Activated CD4-positive, alpha-beta T cell treated with anti-CD3 and anti-CD28 coated beads for 36 hours (primary cell): Measurements from ENCODE around the gene MTRFR. TPM values are rescaled to one million over a fixed set of nuclear protein-coding genes. Genes with fewer than 3 reads are reported as not detected.
"Not testable (repeated sequence)": the region's sequence is repeated elsewhere in the genome, so short reads cannot be mapped to it uniquely, and the experiment has no call there.

ENCODE experiments used
- ATAC-seq: fragments of 200-7000 bp; cut with Tn5 transposase; one replicate; pipeline ENCODE4 v1.10.0; 2021; ENCODE audit warnings: mild to moderate bottlenecking, moderate library complexity
- CTCF ChIA-PET: fragments of 350-600 bp; sonication (Branson Sonifier 250); formaldehyde crosslinking; loops from one replicate; lab custom pipeline; 2021; ENCODE audit warnings: antibody characterized with exemption; lab: Charles Lee
- POLR2A ChIA-PET: fragments of 350-600 bp; sonication (Branson Sonifier 250); formaldehyde crosslinking; loops from one replicate; lab custom pipeline; 2021; ENCODE audit warnings: antibody characterized with exemption, inconsistent platforms; lab: Charles Lee
- DNase-seq: peaks from one replicate; pipeline ENCODE4 v3.0.0-alpha.2; 2020
- H3K27ac Mint-ChIP-seq: one replicate; pipeline ENCODE4 v1.8.0; 2021; ENCODE audit warnings: mixed read lengths
- H3K27me3 Mint-ChIP-seq: one replicate; pipeline ENCODE4 v1.8.0; 2021; ENCODE audit warnings: mixed read lengths
- H3K36me3 Mint-ChIP-seq: one replicate; pipeline ENCODE4 v1.8.0; 2021; ENCODE audit warnings: low read depth, mixed read lengths
- H3K4me1 Mint-ChIP-seq: one replicate; pipeline ENCODE4 v1.8.0; 2021; ENCODE audit warnings: mixed read lengths
- H3K4me3 Mint-ChIP-seq: one replicate; pipeline ENCODE4 v1.8.0; 2021; ENCODE audit warnings: mild to moderate bottlenecking, moderate library complexity, mixed read lengths
- H3K9me3 Mint-ChIP-seq: one replicate; pipeline ENCODE4 v1.8.0; 2021; ENCODE audit warnings: low read depth, mixed read lengths
- intact Hi-C, 2 experiments: fragments of 100-400 bp; cut with DNase I in 1 of 2; cut with micrococcal nuclease in 1 of 2; formaldehyde crosslinking; loops; one replicate each; pipeline versions ENCODE4 v1.14.2 to v1.15.1; 2022 to 2024; cut with DNase I, micrococcal nuclease
- total RNA-seq, 2 experiments: library from RNA; stranded (reverse); gene quantifications; one replicate each; pipeline ENCODE4 v1.2.3, GENCODE V29; 2021

MTRFR gene
- total RNA-seq, 2 experiments from 2014 or later, result 31.1 to 34.7 TPM

DNA sequence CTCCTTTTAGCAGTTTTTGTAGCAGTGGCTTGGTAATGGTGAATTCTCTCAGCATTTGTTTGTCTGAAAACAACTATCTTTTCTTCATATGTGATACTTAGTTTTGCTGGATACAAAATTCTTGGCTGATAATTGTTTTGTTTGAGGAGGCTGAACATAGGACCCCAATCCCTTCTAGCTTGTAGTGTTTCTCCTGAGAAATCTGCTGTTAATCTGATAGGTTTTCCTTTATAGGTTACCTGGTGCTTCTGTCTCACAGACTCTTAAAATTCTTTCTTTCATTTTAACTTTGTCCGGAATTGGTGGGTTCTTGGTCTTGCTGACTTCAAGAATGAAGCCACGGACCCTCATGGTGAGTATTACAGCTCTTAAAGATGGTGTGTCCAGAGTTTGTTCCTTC is 14.9 kb downstream of the MTRFR start:
- ChIA-PET CTCF (interaction anchor here (0.9 to 3.5 kb wide), 2 partner anchors 10 to 25 kb away, joined by 3 to 24 read pairs; no protein-coding TSS in a partner anchor), POLR2A (interaction anchor here (0.6 to 1.6 kb wide), 5 partner anchors 10 to 1140 kb away, joined by 3 to 14 read pairs (median 6); partner anchors contain the start of genes MPHOSPH9 and MTRFR)
- peak overlapping the region; percentile 31 for H3K27ac Mint-ChIP-seq
- peaks cover 53% of the 10 kb centered on the region for H3K4me1 Mint-ChIP-seq
- DNase-seq, intact Hi-C loops, H3K9me3 Mint-ChIP-seq, H3K4me3 Mint-ChIP-seq, H3K27me3 Mint-ChIP-seq, ATAC-seq: not testable (repeated sequence)
- H3K36me3 Mint-ChIP-seq, result peaks cover 34% of the 10 kb centered on the region

DNA sequence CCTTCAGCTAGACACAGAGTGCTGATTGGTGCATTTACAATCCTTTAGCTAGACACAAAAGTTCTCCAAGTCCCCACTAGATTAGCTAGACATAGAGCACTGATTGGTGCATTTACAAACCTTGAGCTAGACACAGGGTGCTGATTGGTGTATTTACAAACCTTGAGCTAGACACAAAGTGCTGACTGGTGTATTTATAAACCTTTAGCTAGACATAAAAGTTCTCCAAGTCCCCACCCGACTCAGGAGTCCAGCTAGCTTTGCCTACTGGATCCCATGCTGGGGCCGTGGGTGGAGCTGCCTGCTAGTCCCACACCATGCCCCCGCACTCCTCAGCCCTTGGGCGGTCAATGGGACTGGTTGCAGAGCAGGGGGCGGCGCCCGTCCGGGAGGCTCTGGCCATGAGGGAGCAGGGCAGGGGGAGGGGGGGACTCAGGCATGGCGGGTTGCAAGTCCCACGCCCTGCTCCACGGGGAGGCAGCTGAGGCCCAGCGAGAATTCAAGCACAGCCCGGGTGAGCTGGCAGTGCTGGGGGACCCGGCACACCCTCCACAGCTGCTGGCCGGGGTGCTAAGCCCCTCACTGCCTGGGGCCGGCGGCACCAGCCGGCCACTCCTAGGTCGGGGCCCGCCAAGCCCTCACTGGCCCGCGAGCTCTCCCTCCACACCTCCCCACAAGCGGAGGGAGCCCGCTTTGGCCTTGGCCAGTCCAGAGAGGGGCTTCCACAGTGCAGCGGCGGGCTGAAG is 15.9 kb downstream of the MTRFR start:
- peaks cover 41% of the 10 kb centered on the region for H3K36me3 Mint-ChIP-seq
- DNase-seq, intact Hi-C loops: not testable (repeated sequence)

DNA sequence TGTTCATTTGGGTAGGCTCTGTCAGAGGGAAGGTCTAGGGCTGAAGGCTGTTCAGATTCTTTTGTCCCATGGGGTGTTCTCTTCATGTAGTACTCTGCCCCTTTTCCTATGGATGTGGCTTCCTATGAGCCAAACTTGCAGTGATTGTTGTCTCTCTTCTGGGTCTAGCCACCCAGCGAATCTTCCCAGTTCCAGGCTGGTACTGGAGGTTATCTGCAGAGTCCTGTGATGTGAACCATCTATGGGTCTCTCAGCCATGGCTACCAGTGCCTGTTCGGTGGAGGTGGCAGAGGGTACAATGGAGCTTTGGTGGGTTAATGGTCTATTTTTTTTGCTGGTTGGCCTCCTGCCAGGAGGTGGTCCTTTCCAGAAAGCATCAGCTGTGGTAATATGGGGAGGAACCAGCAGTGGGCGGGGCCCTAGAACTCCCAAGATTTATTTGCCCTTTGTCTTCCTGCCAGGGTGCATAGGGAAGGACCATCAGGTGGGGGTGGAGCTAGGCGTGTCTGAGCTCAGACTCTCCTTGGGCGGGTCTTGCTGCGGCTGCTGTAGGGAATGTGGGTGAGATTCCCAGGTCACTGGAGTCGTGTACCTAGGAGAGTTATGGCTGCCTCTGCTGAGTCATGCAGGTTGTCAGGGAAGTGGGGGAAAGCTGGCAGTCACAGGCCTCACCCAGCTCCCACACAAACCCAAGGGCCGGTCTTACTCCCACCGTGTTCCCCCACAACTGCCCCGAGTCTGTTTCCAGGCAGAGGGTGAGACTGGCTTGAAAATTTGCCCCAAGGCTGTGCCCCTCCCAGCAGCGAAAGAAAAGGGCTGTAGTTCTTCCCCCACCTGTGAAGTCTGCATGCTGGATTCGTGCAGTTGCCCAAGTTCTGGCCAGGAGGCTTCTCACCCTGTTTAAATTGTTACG is 17.5 kb downstream of the MTRFR start:
- Mint-ChIP-seq H3K36me3 (peaks cover 42% of the 10 kb centered on the region), H3K4me3 (no peak overlapping the region), H3K27ac (peak overlapping the region; percentile 72), H3K9me3 (no peaks in the 10 kb centered on the region), H3K27me3 (no peaks in the 10 kb centered on the region), H3K4me1 (peaks cover 63% of the 10 kb centered on the region)
- ChIA-PET POLR2A (interaction anchor here (0.6 kb wide), 1 partner anchor 13 kb away, joined by 3 read pairs; no protein-coding TSS in a partner anchor), CTCF (interaction anchor here (0.6 to 1.4 kb wide), 4 partner anchors 8 to 379 kb away, joined by 3 to 4 read pairs (median 4); no protein-coding TSS in a partner anchor)
- no peak for ATAC-seq
- intact Hi-C loops, result no loop called here
- peak; percentile 4 for DNase-seq

More for the DNA sequence above, 15.9 kb downstream of the MTRFR start:
- H3K27me3 Mint-ChIP-seq, H3K4me3 Mint-ChIP-seq, H3K27ac Mint-ChIP-seq, H3K9me3 Mint-ChIP-seq, ATAC-seq: not testable (repeated sequence)
- peaks cover 57% of the 10 kb centered on the region for H3K4me1 Mint-ChIP-seq
- ChIA-PET POLR2A (interaction anchor here (1.6 kb wide), 1 partner anchor 16 kb away, joined by 14 read pairs; the partner anchor contains the start of genes MPHOSPH9 and MTRFR), CTCF (interaction anchor here (0.9 to 3.5 kb wide), 4 partner anchors 11 to 207 kb away, joined by 3 to 24 read pairs (median 3); no protein-coding TSS in a partner anchor)

DNA sequence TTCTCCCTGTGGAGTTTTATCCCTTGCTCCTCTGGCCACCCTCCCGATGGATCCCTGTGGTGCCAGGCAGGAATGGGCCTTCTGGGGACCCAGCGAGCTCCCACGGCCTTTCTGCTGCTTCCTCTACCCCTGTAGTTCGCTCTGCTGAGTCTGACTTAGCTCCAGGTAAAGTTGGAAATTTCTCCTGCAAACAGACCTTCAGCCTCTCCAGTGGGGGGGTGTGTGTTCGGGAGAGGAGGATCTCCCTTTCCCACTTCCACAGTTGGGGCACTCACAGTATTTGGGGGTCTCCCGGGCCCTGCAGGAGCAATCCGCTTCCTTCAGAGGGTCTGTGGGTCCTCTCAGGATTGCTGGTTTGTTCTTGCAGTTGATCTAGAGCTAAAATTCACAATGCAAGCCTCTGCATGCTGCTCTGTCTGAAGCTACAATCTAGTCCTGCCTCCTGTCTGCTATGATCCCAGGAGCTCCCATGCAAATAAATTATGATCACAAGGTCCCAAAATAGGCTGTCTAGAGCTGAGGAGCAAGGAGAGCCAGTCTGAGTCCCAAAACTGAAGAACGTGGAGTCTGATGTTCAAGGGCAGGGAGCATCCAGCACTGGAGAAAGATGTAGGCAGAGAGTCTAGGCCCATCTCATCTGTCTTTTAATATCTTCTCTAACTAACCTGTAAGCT is 18.3 kb downstream of the MTRFR start:
- H3K36me3 Mint-ChIP-seq, result peaks cover 47% of the 10 kb centered on the region

DNA sequence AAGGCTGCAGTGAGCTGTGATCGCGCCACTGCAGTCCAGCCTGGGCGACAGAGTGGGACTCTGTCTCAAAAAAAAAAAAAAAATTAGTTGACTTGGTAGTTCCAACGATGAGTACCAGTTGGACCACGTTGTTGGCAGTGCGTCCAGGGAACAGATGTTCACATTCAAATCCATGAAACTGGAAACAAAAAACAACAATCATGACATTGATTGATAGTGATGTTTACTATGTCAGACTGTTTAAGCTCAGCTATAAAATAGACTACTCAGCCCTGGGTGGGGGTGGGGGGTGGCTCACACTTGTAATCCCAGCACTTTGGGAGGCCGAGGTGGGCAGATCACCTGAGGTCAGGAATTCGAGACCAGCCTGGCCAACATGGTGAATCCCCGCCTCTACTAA is 19.1 kb downstream of the MTRFR start:
- ChIA-PET CTCF (interaction anchor here (0.6 to 0.7 kb wide), 3 partner anchors 11 to 996 kb away, joined by 3 read pairs; no protein-coding TSS in a partner anchor), POLR2A (interaction anchor here (0.7 kb wide), 1 partner anchor 197 kb away, joined by 3 read pairs; no protein-coding TSS in a partner anchor)
- intact Hi-C loops, ATAC-seq, H3K27ac Mint-ChIP-seq, H3K4me3 Mint-ChIP-seq, H3K9me3 Mint-ChIP-seq, H3K27me3 Mint-ChIP-seq: not testable (repeated sequence)
- DNase-seq, result peak; percentile 2
- H3K4me1 Mint-ChIP-seq, result peaks cover 51% of the 10 kb centered on the region
- H3K36me3 Mint-ChIP-seq, result peaks cover 48% of the 10 kb centered on the region

More for the DNA sequence above, 18.3 kb downstream of the MTRFR start:
- Mint-ChIP-seq H3K4me3 (no peak overlapping the region), H3K27me3 (no peaks in the 10 kb centered on the region), H3K9me3 (no peaks in the 10 kb centered on the region), H3K27ac (peak overlapping the region; percentile 72), H3K4me1 (peaks cover 56% of the 10 kb centered on the region)
- intact Hi-C loops, result no loop called here
- CTCF ChIA-PET, result interaction anchor here (0.6 to 1.4 kb wide), 6 partner anchors 9 to 378 kb away, joined by 3 to 4 read pairs (median 3); no protein-coding TSS in a partner anchor
- peak; percentile 0 for DNase-seq
- POLR2A ChIA-PET, result interaction anchor here (0.6 to 0.7 kb wide), 2 partner anchors 14 to 197 kb away, joined by 3 read pairs; no protein-coding TSS in a partner anchor
- no peak for ATAC-seq

DNA sequence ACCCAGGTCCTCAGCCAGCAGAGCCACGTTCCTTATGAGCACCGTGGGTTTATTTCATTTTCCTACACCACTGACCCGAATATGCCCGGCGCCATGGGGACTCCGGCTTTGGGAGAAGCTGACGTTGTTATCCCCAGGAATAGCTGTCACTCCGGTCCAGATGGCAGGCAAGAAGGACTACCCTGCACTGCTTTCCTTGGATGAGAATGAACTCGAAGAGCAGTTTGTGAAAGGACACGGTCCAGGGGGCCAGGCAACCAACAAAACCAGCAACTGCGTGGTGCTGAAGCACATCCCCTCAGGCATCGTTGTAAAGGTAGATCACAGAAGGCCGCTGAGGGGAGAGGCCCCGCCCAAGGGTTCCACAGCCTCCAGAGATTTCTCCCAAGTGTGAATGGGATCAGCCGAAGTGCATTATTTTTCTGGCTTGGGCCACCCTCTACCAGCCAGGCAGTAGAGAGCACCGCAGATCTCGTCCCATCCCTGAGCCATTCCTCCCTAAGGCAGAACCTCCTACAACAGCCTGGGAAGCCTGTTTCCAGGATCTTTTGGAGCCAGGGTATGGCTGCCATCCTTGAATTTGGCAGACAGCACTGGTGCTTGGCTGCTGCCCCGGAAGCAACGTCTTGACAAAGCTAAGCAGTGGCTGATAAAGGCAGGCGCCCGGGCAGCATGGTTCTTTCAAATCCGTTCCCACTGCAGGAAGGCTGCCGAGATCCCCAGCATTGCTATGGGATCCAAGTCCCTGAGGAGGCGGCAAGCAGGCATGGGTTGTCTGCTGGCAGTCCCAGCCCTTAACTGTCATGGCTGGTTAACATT is 20.6 kb downstream of the MTRFR start:
- ChIA-PET POLR2A (no interaction called here), CTCF (interaction anchor here (0.7 to 2.0 kb wide), 4 partner anchors 11 to 389 kb away, joined by 3 to 4 read pairs (median 3); partner anchors contain the start of gene MPHOSPH9)
- Mint-ChIP-seq H3K27me3 (no peaks in the 10 kb centered on the region), H3K36me3 (peaks cover 36% of the 10 kb centered on the region), H3K9me3 (no peaks in the 10 kb centered on the region), H3K4me3 (no peak overlapping the region), H3K4me1 (peaks cover 45% of the 10 kb centered on the region), H3K27ac (peak overlapping the region; percentile 31)
- ATAC-seq, result no peak
- intact Hi-C loops, result no loop called here
- DNase-seq, result peak; percentile 3

DNA sequence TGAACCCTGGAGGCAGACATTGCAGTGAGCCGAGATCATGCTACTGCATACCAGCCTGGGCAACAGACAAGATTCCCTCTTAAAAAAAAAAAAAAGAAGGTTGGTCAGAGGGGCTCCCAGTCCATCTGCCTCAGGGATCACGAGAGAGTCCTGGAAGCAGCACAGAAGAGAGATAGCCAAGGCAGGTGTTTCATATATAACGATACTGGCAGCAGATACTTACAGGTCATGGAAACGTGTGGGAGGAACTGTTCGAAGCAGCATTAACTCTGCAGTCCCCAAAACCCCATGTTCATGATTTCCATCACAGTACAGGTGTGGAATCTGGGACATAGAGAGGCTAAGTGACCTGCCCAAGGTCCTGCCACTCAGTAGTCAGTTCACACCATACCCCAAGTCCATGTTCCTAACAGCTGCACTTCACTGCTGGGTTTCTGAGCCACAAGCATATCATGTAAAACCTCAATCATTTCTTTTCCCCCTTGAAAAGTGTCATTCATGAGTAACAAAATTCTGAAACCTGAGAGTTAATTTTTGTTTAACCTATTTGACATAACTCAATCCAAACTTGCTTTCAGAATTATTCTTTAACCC is 21.7 kb downstream of the MTRFR start:
- Mint-ChIP-seq H3K4me3 (no peak overlapping the region), H3K36me3 (peaks cover 34% of the 10 kb centered on the region), H3K9me3 (no peaks in the 10 kb centered on the region), H3K4me1 (peaks cover 46% of the 10 kb centered on the region), H3K27me3 (no peaks in the 10 kb centered on the region), H3K27ac (peak overlapping the region; percentile 74)
- DNase-seq (no peak), ATAC-seq (peak; percentile 70)
- intact Hi-C loops, result no loop called here
- POLR2A ChIA-PET, result no interaction called here
- CTCF ChIA-PET, result interaction anchor here (0.7 to 2.0 kb wide), 2 partner anchors 17 to 28 kb away, joined by 4 read pairs; no protein-coding TSS in a partner anchor

DNA sequence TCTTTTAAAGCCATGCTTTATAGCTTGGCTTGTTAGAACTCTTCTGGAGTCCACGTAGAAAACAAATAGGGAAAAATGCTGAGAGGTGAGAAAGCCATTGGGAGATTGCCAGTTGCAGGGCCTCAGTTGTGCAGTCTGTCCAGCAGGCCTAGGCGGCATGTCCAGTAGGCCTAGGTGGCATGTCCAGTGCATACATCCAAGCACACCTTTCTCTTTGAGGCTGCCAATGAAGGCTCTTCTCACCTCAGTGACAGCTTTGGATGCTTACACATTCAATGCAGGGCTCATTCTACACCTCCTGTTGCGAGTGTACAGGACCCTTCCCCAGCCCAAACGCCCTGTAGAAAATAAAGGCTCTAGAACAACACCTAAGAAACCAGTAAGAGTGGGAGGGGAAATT is 25.4 kb downstream of the MTRFR start:
- Mint-ChIP-seq H3K4me3 (no peak overlapping the region), H3K4me1 (peaks cover 26% of the 10 kb centered on the region), H3K27ac (no peak overlapping the region), H3K27me3 (no peaks in the 10 kb centered on the region), H3K9me3 (no peaks in the 10 kb centered on the region), H3K36me3 (peaks cover 38% of the 10 kb centered on the region)
- ATAC-seq, result no peak
- POLR2A ChIA-PET, result interaction anchor here (0.6 kb wide), 1 partner anchor 424 kb away, joined by 3 read pairs; no protein-coding TSS in a partner anchor
- intact Hi-C loops, result no loop called here
- DNase-seq, result no peak
- CTCF ChIA-PET, result interaction anchor here (1.3 kb wide), 2 partner anchors 17 to 21 kb away, joined by 4 to 5 read pairs; no protein-coding TSS in a partner anchor

DNA sequence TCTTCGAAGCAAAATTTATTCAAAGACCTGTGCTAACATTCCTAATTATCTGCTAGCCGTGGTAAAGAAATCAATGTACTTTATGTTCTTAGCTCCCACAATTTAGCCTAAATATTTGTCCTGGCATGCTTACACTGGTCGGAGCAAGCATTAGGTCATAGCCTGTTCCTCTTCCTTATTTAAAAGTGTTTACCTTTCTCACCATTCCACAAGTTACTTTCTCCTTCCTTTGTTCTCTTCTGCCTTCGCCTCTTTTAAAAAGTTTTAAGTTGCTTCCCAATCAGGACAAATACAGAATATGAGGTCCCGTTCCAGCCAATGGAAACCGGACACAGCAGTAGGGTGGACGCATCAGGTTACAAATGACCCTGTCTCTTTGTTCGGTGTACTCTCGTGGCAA is 26.8 kb downstream of the MTRFR start:
- H3K27me3 Mint-ChIP-seq, result no peaks in the 10 kb centered on the region
- POLR2A ChIA-PET, result interaction anchor here (0.7 kb wide), 1 partner anchor 35 kb away, joined by 3 read pairs; no protein-coding TSS in a partner anchor
- peaks cover 36% of the 10 kb centered on the region for H3K36me3 Mint-ChIP-seq
- CTCF ChIA-PET, result no interaction called here
- ATAC-seq, result no peak
- DNase-seq, result no peak
- peaks cover 13% of the 10 kb centered on the region for H3K4me1 Mint-ChIP-seq
- H3K9me3 Mint-ChIP-seq, result no peaks in the 10 kb centered on the region
- intact Hi-C loops, result no loop called here
- no peak overlapping the region for H3K27ac Mint-ChIP-seq
- H3K4me3 Mint-ChIP-seq, result no peak overlapping the region
